SK-N-SH treated with all-trans-retinoic acid at 6 μM for 48 hours (cell line): ENCODE data around the gene ACER1.

ENCODE experiments used
- ATAC-seq: fragments of 200-7000 bp; cut with Tn5 transposase; 3 replicates; pipeline ENCODE4 v1.9.1; 2020; ENCODE audit warnings: mild to moderate bottlenecking, moderate library complexity
- ARNTL ChIP-seq: fragments of 450-650 bp; formaldehyde crosslinking; IDR thresholded peaks from 2 replicates; pipeline ENCODE4 v1.5.0; 2020; ENCODE audit warnings: low read depth, mild to moderate bottlenecking, moderate library complexity, borderline replicate concordance
- BACH2 ChIP-seq: fragments of 250-450 bp; sonication (Bioruptor Pico); IDR thresholded peaks from 2 replicates; pipeline ENCODE4 v1.9.0; 2021; ENCODE audit warnings: mild to moderate bottlenecking, borderline replicate concordance
- CREB5 ChIP-seq: fragments of 250-450 bp; sonication (Bioruptor Pico); IDR thresholded peaks from 2 replicates; pipeline ENCODE4 v1.5.1; 2020; ENCODE audit warnings: low read depth, mild to moderate bottlenecking, moderate library complexity
- CSDC2 ChIP-seq: fragments of 250-450 bp; sonication (Bioruptor Pico); IDR thresholded peaks from 2 replicates; pipeline ENCODE4 v1.5.0; 2020; ENCODE audit warnings: mild to moderate bottlenecking, moderate library complexity
- CSRNP3 ChIP-seq: fragments of 250-450 bp; sonication (Bioruptor Pico); IDR thresholded peaks from 2 replicates; pipeline ENCODE4 v1.5.1; 2021; ENCODE audit warnings: mild to moderate bottlenecking, moderate library complexity
- ESRRG ChIP-seq: fragments of 250-450 bp; sonication (Bioruptor Pico); IDR thresholded peaks from 2 replicates; pipeline ENCODE4 v1.6.1; 2021; ENCODE audit warnings: mild to moderate bottlenecking
- GLIS3 ChIP-seq: fragments of 250-450 bp; sonication (Bioruptor Pico); IDR thresholded peaks from 2 replicates; pipeline ENCODE4 v1.5.0; 2020; ENCODE audit warnings: mild to moderate bottlenecking, moderate library complexity
- OSR1 ChIP-seq: fragments of 250-450 bp; sonication (Bioruptor Pico); IDR thresholded peaks from 2 replicates; pipeline ENCODE4 v1.8.0; 2022; ENCODE audit warnings: moderate library complexity, mild to moderate bottlenecking, inconsistent platforms
- POU6F1 ChIP-seq: fragments of 250-450 bp; sonication (Bioruptor Pico); IDR thresholded peaks from 2 replicates; pipeline ENCODE4 v1.8.0; 2021; ENCODE audit warnings: low read depth, mild to moderate bottlenecking, moderate library complexity, borderline replicate concordance
- PPARA ChIP-seq: fragments of 250-450 bp; sonication (Bioruptor Pico); IDR thresholded peaks from 2 replicates; pipeline ENCODE4 v1.5.0; 2020; ENCODE audit warnings: mild to moderate bottlenecking, borderline replicate concordance
- RARB ChIP-seq: fragments of 250-450 bp; sonication (Bioruptor Pico); IDR thresholded peaks from 2 replicates; pipeline ENCODE4 v1.8.0; 2021; ENCODE audit warnings: mild to moderate bottlenecking, moderate library complexity
- SNAI2 ChIP-seq: fragments of 250-450 bp; sonication (Bioruptor Pico); IDR thresholded peaks from 2 replicates; pipeline ENCODE4 v1.5.0; 2020; ENCODE audit warnings: mild to moderate bottlenecking, moderate library complexity
- TCF4 ChIP-seq: fragments of 250-450 bp; sonication (Bioruptor Pico); IDR thresholded peaks from 2 replicates; pipeline ENCODE4 v1.8.0; 2021; ENCODE audit warnings: mild to moderate bottlenecking, moderate library complexity, borderline replicate concordance
- TOX ChIP-seq: fragments of 250-450 bp; sonication (Bioruptor Pico); IDR thresholded peaks from 2 replicates; pipeline ENCODE4 v1.8.0; 2021; ENCODE audit warnings: mild to moderate bottlenecking, moderate library complexity, borderline replicate concordance
- ZC3H10 ChIP-seq: fragments of 250-450 bp; sonication (Bioruptor Pico); IDR thresholded peaks from 2 replicates; pipeline ENCODE4 v1.5.1; 2021; ENCODE audit warnings: mild to moderate bottlenecking, moderate library complexity
- ZFP3 ChIP-seq: fragments of 250-450 bp; sonication (Bioruptor Pico); IDR thresholded peaks from 2 replicates; pipeline ENCODE4 v1.5.0; 2020; ENCODE audit warnings: mild to moderate bottlenecking, moderate library complexity
- ZFP30 ChIP-seq: fragments of 450-650 bp; formaldehyde crosslinking; IDR thresholded peaks from 2 replicates; pipeline ENCODE4 v1.5.0; 2022; ENCODE audit warnings: mild to moderate bottlenecking, moderate library complexity
- ZNF565 ChIP-seq: fragments of 450-650 bp; formaldehyde crosslinking; conservative IDR thresholded peaks from 2 replicates; pipeline ENCODE4 v1.5.0; 2020; ENCODE audit warnings: low read depth, mild to moderate bottlenecking, moderate library complexity
- ZNF70 ChIP-seq: fragments of 450-650 bp; formaldehyde crosslinking; IDR thresholded peaks from 2 replicates; pipeline ENCODE4 v1.5.0; 2020; ENCODE audit warnings: mild to moderate bottlenecking, moderate library complexity
- ZNF8 ChIP-seq: fragments of 450-650 bp; formaldehyde crosslinking; IDR thresholded peaks from 2 replicates; pipeline ENCODE4 v1.5.0; 2020; ENCODE audit warnings: mild to moderate bottlenecking, moderate library complexity
- TF ChIP-seq, protein P1 (sequence below): fragments of 250-450 bp; sonication (Bioruptor Pico); IDR thresholded peaks from 2 replicates; pipeline ENCODE4 v1.8.0; 2020; ENCODE audit warnings: mild to moderate bottlenecking, moderate library complexity, borderline replicate concordance

ACER1 gene

DNA sequence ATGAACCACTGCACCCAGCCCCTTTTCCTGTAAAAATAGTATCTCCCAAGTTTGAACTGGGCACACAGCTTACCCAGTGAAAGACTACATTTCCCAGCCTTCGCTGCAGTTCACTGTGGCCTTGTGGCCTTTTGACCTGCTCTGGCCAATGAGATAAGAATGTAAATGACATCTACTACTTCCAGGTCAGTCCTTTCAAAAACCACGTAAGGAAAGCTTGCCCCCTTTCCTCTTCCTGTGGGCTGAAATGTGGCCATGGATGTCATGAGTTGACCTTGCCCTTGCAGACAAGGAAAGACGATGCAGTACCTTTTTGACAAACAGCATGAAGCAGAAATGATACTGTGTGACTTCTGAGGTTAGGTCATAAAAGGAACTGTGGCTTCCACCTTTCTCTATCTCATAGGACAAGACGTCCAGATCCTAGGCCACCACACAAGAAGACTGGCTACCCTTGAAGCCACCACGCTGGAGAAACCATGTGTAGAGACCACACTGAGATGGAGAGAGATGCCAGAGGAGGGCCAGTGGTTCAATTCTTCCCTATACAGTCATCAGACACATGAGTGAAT lies 19.9 kb downstream of the ACER1 start:
- no peak for ATAC-seq
- TF ChIP-seq CSRNP3 (CRISPR knock-in tag) (no peak), ZNF8 (CRISPR knock-in tag) (no peak), ARNTL (CRISPR knock-in tag) (no peak), PPARA (no peak), GLIS3 (CRISPR knock-in tag) (no peak), ZNF70 (CRISPR knock-in tag) (no peak), TOX (CRISPR knock-in tag) (no peak), CSDC2 (CRISPR knock-in tag) (no peak), TCF4 (no peak), OSR1 (CRISPR knock-in tag) (no peak), POU6F1 (CRISPR knock-in tag) (no peak)
- TF ChIP-seq, protein P1, sequence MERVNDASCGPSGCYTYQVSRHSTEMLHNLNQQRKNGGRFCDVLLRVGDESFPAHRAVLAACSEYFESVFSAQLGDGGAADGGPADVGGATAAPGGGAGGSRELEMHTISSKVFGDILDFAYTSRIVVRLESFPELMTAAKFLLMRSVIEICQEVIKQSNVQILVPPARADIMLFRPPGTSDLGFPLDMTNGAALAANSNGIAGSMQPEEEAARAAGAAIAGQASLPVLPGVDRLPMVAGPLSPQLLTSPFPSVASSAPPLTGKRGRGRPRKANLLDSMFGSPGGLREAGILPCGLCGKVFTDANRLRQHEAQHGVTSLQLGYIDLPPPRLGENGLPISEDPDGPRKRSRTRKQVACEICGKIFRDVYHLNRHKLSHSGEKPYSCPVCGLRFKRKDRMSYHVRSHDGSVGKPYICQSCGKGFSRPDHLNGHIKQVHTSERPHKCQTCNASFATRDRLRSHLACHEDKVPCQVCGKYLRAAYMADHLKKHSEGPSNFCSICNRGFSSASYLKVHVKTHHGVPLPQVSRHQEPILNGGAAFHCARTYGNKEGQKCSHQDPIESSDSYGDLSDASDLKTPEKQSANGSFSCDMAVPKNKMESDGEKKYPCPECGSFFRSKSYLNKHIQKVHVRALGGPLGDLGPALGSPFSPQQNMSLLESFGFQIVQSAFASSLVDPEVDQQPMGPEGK (CRISPR knock-in tag), result no peak

- no peak for TF ChIP-seq GLIS3 (CRISPR knock-in tag)
- TF ChIP-seq ARNTL (CRISPR knock-in tag), result no peak
- no peak for TF ChIP-seq OSR1 (CRISPR knock-in tag)
- TF ChIP-seq, protein P1 (CRISPR knock-in tag), result no peak
- no peak for TF ChIP-seq TOX (CRISPR knock-in tag)
- no peak for TF ChIP-seq ZFP30 (CRISPR knock-in tag)
- no peak for TF ChIP-seq BACH2 (CRISPR knock-in tag)
- no peak for TF ChIP-seq POU6F1 (CRISPR knock-in tag)
- no peak for TF ChIP-seq ZNF565 (CRISPR knock-in tag)
- no peak for TF ChIP-seq CSRNP3 (CRISPR knock-in tag)
- no peak for TF ChIP-seq RARB (CRISPR knock-in tag)
- no peak for TF ChIP-seq ZFP3 (CRISPR knock-in tag)
- TF ChIP-seq CSDC2 (CRISPR knock-in tag), result no peak
- TF ChIP-seq ESRRG (CRISPR knock-in tag), result no peak
- TF ChIP-seq ZC3H10, result no peak
- no peak for TF ChIP-seq CREB5 (CRISPR knock-in tag)
- TF ChIP-seq PPARA, result no peak
- no peak for TF ChIP-seq SNAI2 (CRISPR knock-in tag)
- ATAC-seq, result peak; percentile 74
Observed at GRCh38 chr19:6312018-6312417, 21.4 kb downstream of the ACER1 start.
